Activated CD8-positive, alpha-beta memory T cell treated with anti-CD3 and anti-CD28 coated beads, Interleukin-2, amount 50 U/mL, for 48 hours (primary cell): Measurements from ENCODE around the gene JAG2.
"Not testable (repeated sequence)": the region's sequence is repeated elsewhere in the genome, so short reads cannot be mapped to it uniquely, and the experiment has no call there.

Source experiments
- DNase-seq: peaks from one replicate; pipeline ENCODE4 v3.0.0-alpha.2; 2020

The JAG2 gene

DNA sequence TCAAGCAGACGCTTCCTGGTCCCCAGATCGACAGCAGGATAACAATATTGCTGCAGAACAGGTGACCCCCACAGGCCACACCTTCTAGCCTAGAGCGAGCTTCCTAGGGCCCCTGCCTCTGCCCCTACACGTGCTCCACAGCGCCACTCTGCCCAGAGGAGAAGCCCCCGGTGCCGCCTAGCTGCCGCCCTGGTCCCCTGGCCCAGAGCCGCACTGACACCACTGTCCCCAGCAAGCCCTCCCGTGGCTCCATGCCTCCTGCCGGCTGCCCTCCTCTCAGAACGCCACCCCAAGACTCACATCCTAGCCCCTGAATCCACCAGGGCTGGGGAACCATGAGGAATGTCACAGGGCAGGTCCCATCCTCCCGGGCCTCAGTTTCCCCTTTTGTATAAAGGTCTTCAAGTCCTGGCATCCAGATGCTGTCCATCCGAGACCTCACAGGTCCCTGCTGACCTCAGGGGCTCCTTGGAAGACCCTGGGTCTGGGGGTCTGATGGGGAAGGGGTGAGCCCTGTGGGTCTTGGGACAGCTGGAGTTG, 31.0 kb downstream of the JAG2 start:
- no peak for DNase-seq

DNA sequence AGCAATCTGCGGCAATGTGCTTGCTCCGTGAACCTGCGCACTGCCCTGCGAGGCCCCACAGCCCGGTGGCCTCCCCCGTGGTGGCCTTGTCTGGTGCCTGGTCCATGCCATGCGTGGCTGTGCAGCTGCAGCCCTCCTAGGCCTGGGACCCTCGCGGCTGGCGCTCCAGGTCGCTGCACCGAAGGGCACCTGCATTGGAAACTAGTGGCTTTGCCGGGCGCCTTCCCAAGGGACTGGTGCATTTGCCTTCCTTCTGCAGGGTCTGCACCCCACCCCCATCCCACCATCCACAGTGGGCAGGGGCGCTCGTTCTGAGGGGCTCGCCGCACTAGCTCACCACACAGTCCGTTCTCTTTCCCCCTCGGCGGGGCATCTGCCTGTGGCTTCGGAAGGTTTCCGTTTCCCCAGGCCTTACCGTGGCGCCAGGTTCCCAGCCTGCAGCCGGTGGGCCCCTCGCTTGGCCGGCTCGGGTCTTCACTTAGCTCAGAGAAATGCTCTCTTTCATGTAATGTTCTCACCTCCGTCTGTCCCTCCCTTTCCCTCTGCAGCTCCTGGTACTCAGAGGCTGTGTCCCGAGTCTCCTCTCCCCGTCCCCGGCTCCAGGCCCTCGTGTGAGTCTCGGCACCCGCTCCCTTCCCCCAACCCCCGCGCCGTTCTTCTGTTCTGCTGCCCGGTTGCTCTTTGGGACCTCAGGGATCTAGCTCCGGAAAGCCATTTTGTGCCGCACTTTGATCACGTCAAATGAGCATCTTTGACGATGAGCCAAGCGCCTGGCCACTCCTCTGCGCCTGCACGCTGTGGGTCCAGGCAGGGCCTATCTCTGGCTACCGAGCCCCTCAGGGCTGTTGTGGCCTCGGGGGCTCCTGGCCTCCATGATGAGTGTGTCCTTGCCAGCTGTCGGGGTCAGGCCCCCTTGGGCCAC, 31.9 kb downstream of the JAG2 start:
- DNase-seq, result no peak

DNA sequence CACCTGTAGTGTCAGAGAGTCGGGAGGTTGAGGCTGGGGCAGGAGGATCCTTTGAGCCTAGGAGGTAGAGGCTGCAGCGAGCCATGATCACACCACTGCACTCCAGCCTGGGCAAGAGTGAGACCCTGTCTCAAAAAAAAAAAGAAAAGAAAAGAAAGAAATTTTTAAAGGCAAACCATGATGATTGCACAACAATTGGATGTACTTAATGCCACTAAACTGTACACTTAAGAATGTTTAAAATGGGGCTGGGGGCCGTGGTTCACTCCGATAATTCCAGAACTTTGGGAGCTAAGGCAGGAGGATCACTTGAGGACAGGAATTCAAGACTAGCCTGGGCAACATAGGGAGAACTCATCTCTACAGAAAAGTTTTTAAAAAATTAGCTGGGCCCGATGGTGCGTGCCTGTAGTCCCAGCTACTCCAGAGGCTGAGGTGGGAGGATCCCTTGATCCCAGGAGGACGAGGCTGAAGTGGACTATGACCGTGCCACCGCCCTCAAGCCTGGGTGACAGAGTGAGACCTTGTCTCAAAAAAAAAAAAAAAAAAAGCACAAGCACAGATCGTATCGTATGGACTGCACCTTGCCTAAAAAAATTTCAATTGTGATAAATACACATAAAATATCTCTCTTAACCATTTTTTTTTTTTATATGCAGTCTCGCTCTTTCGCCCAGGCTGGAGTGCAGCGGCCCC, 32.7 kb downstream of the JAG2 start:
- DNase-seq, result no peak

- DNase-seq, result no peak
Measured at GRCh38 chr14:105132921-105133654, 35.5 kb downstream of the JAG2 start.

DNA sequence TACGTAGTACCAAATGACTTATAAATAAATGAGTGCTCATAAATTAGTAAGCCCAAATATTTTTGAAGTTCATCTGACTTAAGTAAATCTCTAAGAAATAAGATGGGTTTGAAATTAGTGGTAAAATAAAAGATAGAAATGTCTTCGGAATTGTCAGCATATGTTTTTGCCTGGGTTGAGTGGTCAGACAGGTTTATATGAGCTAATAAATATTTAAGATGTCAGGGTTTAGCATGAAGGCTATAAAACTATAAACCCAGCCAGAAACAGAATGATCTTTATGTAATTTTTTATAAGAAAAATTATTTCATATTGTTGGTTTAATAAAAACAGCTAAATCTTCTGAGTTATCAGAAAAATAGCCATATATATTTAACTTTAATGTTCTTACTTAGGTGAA, 37.3 kb downstream of the JAG2 start:
- DNase-seq, result no peak

DNA sequence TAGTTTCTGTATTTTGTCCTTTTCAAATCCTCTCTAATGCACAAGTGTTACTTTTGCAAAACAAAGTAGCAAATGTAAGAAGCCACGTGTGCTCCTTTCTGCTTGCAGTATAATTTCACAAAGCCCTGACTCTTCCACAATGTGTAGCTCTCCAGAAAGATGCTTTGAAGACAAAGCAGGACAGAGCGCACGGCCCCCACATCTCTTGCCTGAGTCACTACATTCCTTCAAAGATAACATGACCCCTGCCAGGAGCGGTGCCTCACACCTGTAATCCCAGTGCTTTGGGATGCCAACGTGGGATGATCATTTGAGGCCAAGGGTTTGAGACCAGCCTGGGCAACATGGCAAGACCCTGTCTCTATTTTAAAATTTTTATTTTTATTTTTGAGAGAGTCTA, 40.5 kb downstream of the JAG2 start:
- peak; percentile 17 for DNase-seq

DNA sequence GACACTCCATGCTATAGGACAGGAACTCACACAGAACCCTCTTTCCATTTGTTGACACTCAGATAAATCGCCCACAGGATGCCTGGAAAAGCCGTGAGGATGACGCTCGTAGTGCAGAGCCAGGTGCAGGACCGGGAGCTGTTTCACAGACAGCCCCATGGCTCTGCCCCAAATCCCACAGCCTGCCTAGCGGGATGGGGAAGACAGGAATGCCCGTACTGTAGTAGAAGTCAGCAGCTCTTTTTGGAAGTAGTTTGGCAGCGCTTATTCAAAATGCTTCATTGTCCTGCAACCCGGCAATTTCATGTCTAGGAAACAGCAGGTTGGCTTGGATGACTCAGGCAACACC, 41.6 kb downstream of the JAG2 start:
- peak; percentile 39 for DNase-seq

DNA sequence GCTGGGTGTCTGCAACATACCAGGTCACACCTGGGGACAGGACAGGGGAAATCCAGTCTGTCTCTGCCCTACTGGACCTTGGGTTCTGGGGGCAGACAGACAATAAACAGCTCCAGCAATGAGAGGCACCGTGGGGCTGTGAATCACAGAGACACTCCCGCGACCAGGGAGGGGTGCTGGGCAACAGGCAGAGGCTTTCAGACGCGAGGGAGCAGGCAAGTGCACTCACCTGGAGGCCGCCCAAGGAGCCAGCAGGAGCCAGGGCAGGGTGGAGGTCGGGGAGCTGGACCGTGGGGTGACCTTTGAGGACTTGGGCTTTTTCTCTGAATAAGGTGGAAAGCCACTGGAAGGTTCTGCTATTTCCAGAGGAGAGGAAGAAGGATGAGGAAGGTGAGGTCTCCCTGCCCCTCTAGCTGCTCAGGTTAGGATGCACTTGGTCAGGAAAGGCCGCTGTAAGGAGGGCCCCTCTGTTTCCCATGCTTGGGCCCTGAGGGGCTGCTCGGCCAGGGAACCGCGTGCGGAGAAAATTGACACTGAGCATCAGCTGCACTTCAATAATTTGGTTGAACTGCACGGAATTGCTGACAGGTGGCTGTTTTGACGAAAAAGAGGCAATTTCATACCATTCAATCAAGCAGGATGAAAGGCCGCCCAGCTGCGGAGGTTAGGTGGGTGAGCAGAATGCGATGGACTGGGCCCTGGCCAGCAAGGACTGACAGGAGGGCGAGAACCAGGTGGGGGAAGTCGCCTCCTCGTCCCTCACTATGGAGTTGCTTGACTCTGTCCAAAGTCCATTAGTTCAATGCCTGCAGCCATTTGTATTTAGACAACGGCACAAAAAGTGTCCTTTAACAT, 42.2 kb downstream of the JAG2 start:
- DNase-seq, result peak; percentile 36

- DNase-seq, result peak; percentile 18
Measured at GRCh38 chr14:105124823-105125222, 43.8 kb downstream of the JAG2 start.

DNA sequence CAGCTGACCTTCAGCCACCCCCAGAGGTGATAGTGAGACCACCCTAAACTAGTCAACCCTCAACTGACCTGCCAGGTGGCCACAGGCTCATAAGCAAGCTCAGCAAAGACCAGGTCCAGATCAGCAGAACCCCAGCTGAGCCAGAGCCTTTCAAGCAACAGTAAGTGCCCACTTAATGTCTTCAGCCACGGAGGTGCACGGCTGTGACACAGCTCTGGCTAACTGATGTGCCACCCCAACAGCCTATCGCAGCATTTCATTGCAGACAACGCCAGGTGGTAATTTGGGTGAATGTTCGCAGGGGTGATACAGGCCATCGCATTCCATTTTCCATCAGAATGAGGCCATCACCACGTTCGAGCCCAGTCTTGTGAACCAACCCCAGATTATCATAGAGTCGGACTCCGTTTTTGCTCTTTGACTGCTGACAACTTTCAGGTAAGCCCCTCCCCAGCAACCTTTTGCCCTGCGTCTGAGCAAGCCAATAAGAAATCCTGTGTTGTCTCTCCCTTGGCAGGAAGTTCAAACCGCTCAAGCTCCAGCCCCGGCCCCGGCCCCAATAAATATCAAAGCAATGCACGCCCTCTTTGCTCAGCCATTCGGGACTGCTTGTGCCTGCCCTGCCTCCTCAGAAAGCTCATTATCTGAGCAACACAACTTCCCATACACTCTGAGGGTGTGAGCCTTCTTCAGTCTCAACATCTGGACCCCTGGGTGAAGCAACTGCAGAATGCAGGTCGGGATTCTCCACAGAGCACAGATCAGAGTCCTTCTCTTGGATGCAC, 44.4 kb downstream of the JAG2 start:
- peak; percentile 40 for DNase-seq

DNA sequence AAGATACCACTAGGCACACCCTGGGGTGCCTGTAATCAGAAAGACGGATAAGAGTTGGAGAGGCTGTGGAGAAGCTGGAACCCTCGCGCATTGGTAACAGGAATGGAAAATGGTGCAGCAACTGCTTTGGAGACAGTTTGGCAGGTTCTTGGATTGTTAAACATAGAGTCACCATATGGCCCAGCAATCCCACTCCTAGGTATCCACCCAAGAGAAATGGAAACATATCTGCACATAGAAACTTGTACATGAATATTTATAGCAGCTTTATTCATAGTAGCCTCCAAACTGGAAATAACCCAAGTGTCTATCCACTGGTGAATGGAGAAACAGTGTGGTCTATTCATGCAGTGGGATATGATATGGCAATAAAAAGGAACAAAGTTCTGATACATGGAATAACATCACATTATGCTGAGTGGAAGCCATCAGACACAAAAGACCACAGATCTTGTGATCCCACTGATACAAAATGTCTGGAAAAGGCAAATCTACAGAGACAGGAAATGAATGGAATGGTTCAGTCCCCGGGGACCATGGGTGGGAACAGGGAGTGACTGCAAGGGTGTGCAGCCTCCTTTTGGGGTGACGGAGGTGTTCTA, 45.4 kb downstream of the JAG2 start:
- no peak for DNase-seq

DNA sequence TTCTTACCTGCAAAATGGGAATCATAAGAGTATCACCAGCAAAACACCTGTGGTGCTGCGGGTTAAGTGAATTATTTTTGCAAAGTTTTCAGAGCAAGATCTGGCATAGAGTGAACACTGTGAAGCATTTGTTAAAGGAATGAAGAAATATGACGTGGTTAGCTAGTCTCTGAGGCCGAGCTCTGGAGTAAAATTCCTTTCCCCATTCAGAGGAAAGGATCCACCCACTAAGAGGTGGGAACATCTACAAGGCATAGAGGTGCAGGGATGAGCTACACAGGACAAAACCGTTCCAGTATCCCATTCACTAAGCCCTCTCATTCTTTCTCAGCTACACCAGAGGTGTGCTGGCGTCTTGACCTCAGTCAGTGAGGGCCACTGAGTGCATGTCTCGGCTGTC, 48.5 kb downstream of the JAG2 start:
- DNase-seq, result no peak

DNA sequence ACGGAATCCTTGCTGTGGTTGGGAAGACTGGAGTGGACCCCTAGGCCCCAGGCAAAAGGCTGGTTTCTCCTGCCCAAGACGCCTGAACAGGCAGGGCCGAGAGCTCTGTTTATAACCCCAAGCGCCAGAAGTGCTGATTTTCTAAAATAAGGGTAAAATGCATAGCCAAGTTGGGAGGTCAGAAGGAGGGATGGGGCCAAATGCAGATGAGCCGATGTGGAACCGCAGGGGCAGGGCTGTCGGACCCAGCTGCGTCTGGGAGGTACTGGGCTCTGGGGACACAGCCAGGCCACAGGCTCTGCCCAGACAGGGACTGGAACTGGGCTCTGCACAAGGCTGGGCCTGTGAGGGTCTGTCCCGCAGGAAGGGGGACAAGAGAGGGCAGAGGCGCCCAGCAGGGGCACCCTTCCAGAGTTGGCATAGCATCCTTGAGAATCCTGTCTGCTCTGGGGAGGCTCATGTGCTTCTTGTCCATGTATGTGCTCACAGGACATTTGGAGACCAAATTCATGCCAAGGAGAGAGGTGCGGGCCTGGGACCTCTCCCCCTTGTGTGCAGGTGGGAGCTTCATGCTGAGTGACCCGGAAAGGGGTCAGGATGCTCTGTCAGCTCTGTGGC, 49.1 kb downstream of the JAG2 start:
- DNase-seq, result peak; percentile 12

- peak; percentile 18 for DNase-seq
Measured at GRCh38 chr14:105118646-105119407, 49.7 kb downstream of the JAG2 start.

GRCh38 chr14:105117710-105118385, 50.7 kb downstream of the JAG2 start:
- peak; percentile 43 for DNase-seq

- DNase-seq, result peak; percentile 25
Measured at GRCh38 chr14:105117257-105117646, 51.3 kb downstream of the JAG2 start.

DNA sequence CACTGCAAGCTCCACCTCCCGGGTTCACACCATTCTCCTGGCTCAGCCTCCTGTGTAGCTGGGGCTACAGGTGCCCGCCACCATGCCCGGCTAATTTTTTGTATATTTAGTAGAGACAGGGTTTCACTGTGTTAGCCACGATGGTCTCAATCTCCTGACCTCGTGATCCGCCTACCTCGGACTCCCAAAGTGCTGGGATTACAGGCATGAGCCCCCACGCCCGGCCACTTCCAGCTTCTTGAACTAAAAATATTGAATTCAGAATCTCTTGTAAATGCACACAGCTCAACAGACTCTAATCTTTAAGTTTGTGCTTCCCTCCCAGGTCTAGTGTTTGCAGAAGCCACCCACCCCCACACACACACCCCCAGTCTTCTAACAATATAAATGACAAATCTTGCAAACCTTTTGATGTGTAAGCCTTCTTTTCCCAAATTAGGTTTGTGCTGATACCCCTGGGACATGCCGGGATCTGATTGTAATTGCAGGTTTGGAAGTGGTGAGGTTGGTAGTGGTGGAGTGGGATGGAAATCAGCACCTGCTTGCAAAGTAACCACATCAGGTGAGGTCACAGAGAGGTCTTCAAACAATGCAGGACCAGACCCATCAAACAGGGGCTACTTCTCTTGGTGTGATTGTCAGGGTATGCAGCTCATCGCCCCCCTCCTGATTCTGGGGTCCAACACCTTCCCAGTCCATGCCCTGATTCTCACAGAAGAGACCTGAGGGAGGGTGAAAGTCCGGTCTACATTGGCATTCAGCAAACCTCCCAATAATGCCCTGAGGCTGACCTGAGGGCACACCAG, 51.9 kb downstream of the JAG2 start:
- DNase-seq, result peak; percentile 20

DNA sequence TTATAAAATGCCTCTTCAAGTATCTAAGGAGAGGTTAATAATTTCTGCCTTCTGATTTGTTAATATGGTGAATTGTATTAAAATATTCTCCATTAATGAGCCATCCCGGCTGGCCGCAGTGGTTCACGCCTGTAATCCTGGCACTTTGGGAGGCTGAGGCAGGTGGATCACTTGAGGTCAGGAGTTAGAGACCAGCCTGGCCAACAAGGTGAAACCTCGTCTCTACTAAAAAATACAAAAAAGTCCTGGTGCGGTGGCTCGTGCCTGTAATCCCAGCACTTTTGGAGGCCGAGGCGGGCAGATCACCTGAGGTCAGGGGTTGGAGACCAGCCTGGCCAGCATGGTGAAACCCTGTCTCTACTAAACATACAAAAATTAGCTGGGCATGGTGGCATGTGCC, 59.3 kb downstream of the JAG2 start:
- not testable (repeated sequence) for DNase-seq
